Fibroblast of lung (primary cell): ENCODE measurements around the gene GAGE12F.
"Not testable (repeated sequence)": the region's sequence is repeated elsewhere in the genome, so short reads cannot be mapped to it uniquely, and the experiment has no call there.

Source experiments
- EZH2 ChIP-seq: IDR thresholded peaks from 2 replicates; pipeline ENCODE4 v1.5.1; 2012; ENCODE audit warnings: low read length, control low read depth, mild to moderate bottlenecking; ENCODE audit errors: missing control alignments
- TF ChIP-seq, protein P1 (sequence below), 2 donors: IDR thresholded peaks in 1 of 2; conservative IDR thresholded peaks in 1 of 2; 1 replicate in 1 of 2; 2 replicates in 1 of 2; pipeline ENCODE4 v1.5.1; 2011 to 2012; ENCODE audit warnings: low read length in 2 of 2, control low read depth in 1 of 2, inconsistent platforms in 1 of 2, low read depth in 1 of 2, mild to moderate bottlenecking in 1 of 2

GRCh38 chrX:49589196-49589595 is 28.6 kb downstream of the GAGE12F start, which contains the start of gene GAGE2A:
- TF ChIP-seq, protein P1, sequence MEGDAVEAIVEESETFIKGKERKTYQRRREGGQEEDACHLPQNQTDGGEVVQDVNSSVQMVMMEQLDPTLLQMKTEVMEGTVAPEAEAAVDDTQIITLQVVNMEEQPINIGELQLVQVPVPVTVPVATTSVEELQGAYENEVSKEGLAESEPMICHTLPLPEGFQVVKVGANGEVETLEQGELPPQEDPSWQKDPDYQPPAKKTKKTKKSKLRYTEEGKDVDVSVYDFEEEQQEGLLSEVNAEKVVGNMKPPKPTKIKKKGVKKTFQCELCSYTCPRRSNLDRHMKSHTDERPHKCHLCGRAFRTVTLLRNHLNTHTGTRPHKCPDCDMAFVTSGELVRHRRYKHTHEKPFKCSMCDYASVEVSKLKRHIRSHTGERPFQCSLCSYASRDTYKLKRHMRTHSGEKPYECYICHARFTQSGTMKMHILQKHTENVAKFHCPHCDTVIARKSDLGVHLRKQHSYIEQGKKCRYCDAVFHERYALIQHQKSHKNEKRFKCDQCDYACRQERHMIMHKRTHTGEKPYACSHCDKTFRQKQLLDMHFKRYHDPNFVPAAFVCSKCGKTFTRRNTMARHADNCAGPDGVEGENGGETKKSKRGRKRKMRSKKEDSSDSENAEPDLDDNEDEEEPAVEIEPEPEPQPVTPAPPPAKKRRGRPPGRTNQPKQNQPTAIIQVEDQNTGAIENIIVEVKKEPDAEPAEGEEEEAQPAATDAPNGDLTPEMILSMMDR (conservative IDR thresholded peaks at IDR 0.05 in 1 of 2, IDR thresholded peaks at IDR 0.05 in 1 of 2; ENCODE audit: low read depth in 1 of 2, low read length in 2 of 2): not testable (repeated sequence)
- TF ChIP-seq EZH2: not testable (repeated sequence)
